SK-N-SH treated with all-trans-retinoic acid at 6 μM for 48 hours (cell line): ENCODE data around the gene ADGRL2.

Experiments
- ATAC-seq: fragments of 200-7000 bp; cut with Tn5 transposase; 3 replicates; pipeline ENCODE4 v1.9.1; 2020; ENCODE audit warnings: mild to moderate bottlenecking, moderate library complexity
- ARNTL ChIP-seq: fragments of 450-650 bp; formaldehyde crosslinking; IDR thresholded peaks from 2 replicates; pipeline ENCODE4 v1.5.0; 2020; ENCODE audit warnings: low read depth, mild to moderate bottlenecking, moderate library complexity, borderline replicate concordance
- BACH2 ChIP-seq: fragments of 250-450 bp; sonication (Bioruptor Pico); IDR thresholded peaks from 2 replicates; pipeline ENCODE4 v1.9.0; 2021; ENCODE audit warnings: mild to moderate bottlenecking, borderline replicate concordance
- CSDC2 ChIP-seq: fragments of 250-450 bp; sonication (Bioruptor Pico); IDR thresholded peaks from 2 replicates; pipeline ENCODE4 v1.5.0; 2020; ENCODE audit warnings: mild to moderate bottlenecking, moderate library complexity
- GLIS3 ChIP-seq: fragments of 250-450 bp; sonication (Bioruptor Pico); IDR thresholded peaks from 2 replicates; pipeline ENCODE4 v1.5.0; 2020; ENCODE audit warnings: mild to moderate bottlenecking, moderate library complexity
- OSR1 ChIP-seq: fragments of 250-450 bp; sonication (Bioruptor Pico); IDR thresholded peaks from 2 replicates; pipeline ENCODE4 v1.8.0; 2022; ENCODE audit warnings: moderate library complexity, mild to moderate bottlenecking, inconsistent platforms
- PPARA ChIP-seq: fragments of 250-450 bp; sonication (Bioruptor Pico); IDR thresholded peaks from 2 replicates; pipeline ENCODE4 v1.5.0; 2020; ENCODE audit warnings: mild to moderate bottlenecking, borderline replicate concordance
- RARB ChIP-seq: fragments of 250-450 bp; sonication (Bioruptor Pico); IDR thresholded peaks from 2 replicates; pipeline ENCODE4 v1.8.0; 2021; ENCODE audit warnings: mild to moderate bottlenecking, moderate library complexity
- SNAI2 ChIP-seq: fragments of 250-450 bp; sonication (Bioruptor Pico); IDR thresholded peaks from 2 replicates; pipeline ENCODE4 v1.5.0; 2020; ENCODE audit warnings: mild to moderate bottlenecking, moderate library complexity
- TOX ChIP-seq: fragments of 250-450 bp; sonication (Bioruptor Pico); IDR thresholded peaks from 2 replicates; pipeline ENCODE4 v1.8.0; 2021; ENCODE audit warnings: mild to moderate bottlenecking, moderate library complexity, borderline replicate concordance
- ZC3H10 ChIP-seq: fragments of 250-450 bp; sonication (Bioruptor Pico); IDR thresholded peaks from 2 replicates; pipeline ENCODE4 v1.5.1; 2021; ENCODE audit warnings: mild to moderate bottlenecking, moderate library complexity
- ZFP3 ChIP-seq: fragments of 250-450 bp; sonication (Bioruptor Pico); IDR thresholded peaks from 2 replicates; pipeline ENCODE4 v1.5.0; 2020; ENCODE audit warnings: mild to moderate bottlenecking, moderate library complexity
- ZFP30 ChIP-seq: fragments of 450-650 bp; formaldehyde crosslinking; IDR thresholded peaks from 2 replicates; pipeline ENCODE4 v1.5.0; 2022; ENCODE audit warnings: mild to moderate bottlenecking, moderate library complexity
- ZNF70 ChIP-seq: fragments of 450-650 bp; formaldehyde crosslinking; IDR thresholded peaks from 2 replicates; pipeline ENCODE4 v1.5.0; 2020; ENCODE audit warnings: mild to moderate bottlenecking, moderate library complexity
- ZNF8 ChIP-seq: fragments of 450-650 bp; formaldehyde crosslinking; IDR thresholded peaks from 2 replicates; pipeline ENCODE4 v1.5.0; 2020; ENCODE audit warnings: mild to moderate bottlenecking, moderate library complexity
- TF ChIP-seq, protein P1 (sequence below): fragments of 250-450 bp; sonication (Bioruptor Pico); IDR thresholded peaks from 2 replicates; pipeline ENCODE4 v1.5.1; 2020; ENCODE audit warnings: low read depth, mild to moderate bottlenecking, moderate library complexity
- TF ChIP-seq, protein P2 (sequence below): fragments of 250-450 bp; sonication (Bioruptor Pico); IDR thresholded peaks from 2 replicates; pipeline ENCODE4 v1.8.0; 2020; ENCODE audit warnings: mild to moderate bottlenecking, moderate library complexity, borderline replicate concordance
- TF ChIP-seq, protein P3 (sequence below): fragments of 250-450 bp; sonication (Bioruptor Pico); IDR thresholded peaks from 2 replicates; pipeline ENCODE4 v1.5.1; 2021; ENCODE audit warnings: mild to moderate bottlenecking, moderate library complexity
- TF ChIP-seq, protein P4 (sequence below): fragments of 250-450 bp; sonication (Bioruptor Pico); IDR thresholded peaks from 2 replicates; pipeline ENCODE4 v1.5.0; 2020; ENCODE audit warnings: mild to moderate bottlenecking, moderate library complexity

The ADGRL2 gene

DNA sequence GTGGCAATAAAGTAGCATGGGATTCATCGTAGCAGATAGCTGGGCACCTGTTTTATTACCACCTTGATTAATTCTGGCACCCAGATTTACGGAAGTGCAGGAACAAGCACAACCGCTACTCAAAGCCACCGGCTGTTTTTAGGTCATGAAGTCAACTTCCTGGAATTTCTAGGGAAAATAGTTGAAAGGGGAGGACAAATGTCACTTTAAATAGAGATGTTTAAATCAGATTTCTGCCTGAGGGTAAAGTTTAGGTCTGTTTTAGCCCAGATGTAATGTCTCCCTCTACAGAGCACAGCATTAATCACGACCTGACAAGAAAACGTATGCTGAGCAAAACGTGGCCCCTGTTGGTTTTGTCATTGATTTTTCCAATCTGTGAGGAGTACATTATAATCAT lies 8.0 kb downstream of the ADGRL2 start (continued):
- TF ChIP-seq, protein P1, sequence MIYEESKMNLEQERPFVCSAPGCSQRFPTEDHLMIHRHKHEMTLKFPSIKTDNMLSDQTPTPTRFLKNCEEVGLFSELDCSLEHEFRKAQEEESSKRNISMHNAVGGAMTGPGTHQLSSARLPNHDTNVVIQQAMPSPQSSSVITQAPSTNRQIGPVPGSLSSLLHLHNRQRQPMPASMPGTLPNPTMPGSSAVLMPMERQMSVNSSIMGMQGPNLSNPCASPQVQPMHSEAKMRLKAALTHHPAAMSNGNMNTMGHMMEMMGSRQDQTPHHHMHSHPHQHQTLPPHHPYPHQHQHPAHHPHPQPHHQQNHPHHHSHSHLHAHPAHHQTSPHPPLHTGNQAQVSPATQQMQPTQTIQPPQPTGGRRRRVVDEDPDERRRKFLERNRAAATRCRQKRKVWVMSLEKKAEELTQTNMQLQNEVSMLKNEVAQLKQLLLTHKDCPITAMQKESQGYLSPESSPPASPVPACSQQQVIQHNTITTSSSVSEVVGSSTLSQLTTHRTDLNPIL (CRISPR knock-in tag), result no peak; the same call in 1 of the 2 replicates
- no peak for TF ChIP-seq ZFP30 (CRISPR knock-in tag)
- TF ChIP-seq, all 23 proteins: peak for 7

DNA sequence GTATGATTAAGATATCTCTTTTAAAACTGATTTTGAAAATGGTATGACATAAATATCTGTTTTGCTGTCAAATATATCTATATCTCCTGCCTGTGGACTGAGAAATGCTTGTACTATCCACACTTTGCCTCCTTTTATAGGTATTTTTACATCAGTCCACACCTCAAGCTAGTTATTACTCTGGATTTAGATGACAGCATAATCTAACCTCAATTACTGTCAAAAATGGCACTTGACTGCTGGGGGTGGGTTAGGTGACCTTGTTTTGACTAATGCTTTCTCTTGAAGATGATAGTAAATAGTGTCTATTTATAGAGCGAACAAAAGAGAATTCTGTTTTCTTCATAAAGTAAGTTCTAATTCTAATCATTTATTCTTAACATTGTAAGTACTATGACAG lies 9.1 kb downstream of the ADGRL2 start:
- TF ChIP-seq OSR1 (CRISPR knock-in tag) (no peak), BACH2 (no peak), PPARA (CRISPR knock-in tag) (no peak), GLIS3 (CRISPR knock-in tag) (no peak), ZFP30 (CRISPR knock-in tag) (no peak), ZFP3 (CRISPR knock-in tag) (no peak), RARB (CRISPR knock-in tag) (no peak), ARNTL (CRISPR knock-in tag) (no peak), TOX (CRISPR knock-in tag) (no peak), SNAI2 (CRISPR knock-in tag) (no peak), ZC3H10 (CRISPR knock-in tag) (no peak), ZNF70 (CRISPR knock-in tag) (no peak), ZNF8 (no peak), CSDC2 (CRISPR knock-in tag) (no peak)
- TF ChIP-seq, protein P2, sequence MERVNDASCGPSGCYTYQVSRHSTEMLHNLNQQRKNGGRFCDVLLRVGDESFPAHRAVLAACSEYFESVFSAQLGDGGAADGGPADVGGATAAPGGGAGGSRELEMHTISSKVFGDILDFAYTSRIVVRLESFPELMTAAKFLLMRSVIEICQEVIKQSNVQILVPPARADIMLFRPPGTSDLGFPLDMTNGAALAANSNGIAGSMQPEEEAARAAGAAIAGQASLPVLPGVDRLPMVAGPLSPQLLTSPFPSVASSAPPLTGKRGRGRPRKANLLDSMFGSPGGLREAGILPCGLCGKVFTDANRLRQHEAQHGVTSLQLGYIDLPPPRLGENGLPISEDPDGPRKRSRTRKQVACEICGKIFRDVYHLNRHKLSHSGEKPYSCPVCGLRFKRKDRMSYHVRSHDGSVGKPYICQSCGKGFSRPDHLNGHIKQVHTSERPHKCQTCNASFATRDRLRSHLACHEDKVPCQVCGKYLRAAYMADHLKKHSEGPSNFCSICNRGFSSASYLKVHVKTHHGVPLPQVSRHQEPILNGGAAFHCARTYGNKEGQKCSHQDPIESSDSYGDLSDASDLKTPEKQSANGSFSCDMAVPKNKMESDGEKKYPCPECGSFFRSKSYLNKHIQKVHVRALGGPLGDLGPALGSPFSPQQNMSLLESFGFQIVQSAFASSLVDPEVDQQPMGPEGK (CRISPR knock-in tag), result no peak
- TF ChIP-seq, protein P3, sequence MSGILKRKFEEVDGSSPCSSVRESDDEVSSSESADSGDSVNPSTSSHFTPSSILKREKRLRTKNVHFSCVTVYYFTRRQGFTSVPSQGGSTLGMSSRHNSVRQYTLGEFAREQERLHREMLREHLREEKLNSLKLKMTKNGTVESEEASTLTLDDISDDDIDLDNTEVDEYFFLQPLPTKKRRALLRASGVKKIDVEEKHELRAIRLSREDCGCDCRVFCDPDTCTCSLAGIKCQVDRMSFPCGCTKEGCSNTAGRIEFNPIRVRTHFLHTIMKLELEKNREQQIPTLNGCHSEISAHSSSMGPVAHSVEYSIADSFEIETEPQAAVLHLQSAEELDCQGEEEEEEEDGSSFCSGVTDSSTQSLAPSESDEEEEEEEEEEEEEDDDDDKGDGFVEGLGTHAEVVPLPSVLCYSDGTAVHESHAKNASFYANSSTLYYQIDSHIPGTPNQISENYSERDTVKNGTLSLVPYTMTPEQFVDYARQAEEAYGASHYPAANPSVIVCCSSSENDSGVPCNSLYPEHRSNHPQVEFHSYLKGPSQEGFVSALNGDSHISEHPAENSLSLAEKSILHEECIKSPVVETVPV, result no peak
- ATAC-seq, result no peak

DNA sequence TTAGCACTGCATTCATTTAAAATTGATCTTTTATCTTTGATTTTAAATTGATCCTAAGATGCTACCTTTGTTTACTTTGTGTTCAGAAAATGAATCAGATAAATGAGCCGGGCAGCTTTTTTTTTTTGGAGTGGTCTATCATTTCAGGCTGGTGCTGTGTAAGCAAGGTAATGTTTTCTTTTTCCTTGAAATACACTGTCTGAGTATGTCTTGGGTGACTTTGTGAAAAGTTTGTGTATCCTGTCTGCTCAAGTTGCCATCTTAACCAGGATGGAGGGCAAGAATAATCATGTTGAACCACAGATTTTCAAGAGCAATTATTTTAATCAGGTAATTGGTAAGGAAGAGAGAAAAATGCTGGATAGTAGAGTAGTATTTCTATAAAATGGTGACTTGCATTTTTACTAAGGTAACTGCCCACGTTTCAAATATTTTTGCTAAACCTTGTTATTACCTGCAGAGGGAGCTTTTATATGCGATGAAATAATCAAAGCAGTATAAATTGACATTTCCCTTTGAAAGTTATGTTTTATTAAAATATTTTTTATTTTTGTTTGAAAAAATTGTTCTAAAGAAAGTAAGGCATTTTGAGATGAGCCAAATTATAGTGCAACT lies 11.1 kb downstream of the ADGRL2 start:
- TF ChIP-seq ZFP30 (CRISPR knock-in tag) (no peak), ZFP3 (CRISPR knock-in tag) (no peak), RARB (CRISPR knock-in tag) (no peak), ZNF8 (no peak), BACH2 (no peak), SNAI2 (CRISPR knock-in tag) (no peak), ARNTL (CRISPR knock-in tag) (no peak)
- TF ChIP-seq, protein P1 (CRISPR knock-in tag), result no peak
- TF ChIP-seq, protein P4, sequence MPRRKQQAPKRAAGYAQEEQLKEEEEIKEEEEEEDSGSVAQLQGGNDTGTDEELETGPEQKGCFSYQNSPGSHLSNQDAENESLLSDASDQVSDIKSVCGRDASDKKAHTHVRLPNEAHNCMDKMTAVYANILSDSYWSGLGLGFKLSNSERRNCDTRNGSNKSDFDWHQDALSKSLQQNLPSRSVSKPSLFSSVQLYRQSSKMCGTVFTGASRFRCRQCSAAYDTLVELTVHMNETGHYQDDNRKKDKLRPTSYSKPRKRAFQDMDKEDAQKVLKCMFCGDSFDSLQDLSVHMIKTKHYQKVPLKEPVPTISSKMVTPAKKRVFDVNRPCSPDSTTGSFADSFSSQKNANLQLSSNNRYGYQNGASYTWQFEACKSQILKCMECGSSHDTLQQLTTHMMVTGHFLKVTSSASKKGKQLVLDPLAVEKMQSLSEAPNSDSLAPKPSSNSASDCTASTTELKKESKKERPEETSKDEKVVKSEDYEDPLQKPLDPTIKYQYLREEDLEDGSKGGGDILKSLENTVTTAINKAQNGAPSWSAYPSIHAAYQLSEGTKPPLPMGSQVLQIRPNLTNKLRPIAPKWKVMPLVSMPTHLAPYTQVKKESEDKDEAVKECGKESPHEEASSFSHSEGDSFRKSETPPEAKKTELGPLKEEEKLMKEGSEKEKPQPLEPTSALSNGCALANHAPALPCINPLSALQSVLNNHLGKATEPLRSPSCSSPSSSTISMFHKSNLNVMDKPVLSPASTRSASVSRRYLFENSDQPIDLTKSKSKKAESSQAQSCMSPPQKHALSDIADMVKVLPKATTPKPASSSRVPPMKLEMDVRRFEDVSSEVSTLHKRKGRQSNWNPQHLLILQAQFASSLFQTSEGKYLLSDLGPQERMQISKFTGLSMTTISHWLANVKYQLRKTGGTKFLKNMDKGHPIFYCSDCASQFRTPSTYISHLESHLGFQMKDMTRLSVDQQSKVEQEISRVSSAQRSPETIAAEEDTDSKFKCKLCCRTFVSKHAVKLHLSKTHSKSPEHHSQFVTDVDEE (CRISPR knock-in tag), result no peak
- TF ChIP-seq, protein P2 (CRISPR knock-in tag), result no peak
- TF ChIP-seq, protein P3, result no peak
- no peak for ATAC-seq
